ENCODE data around the gene BBOF1.

DNA sequence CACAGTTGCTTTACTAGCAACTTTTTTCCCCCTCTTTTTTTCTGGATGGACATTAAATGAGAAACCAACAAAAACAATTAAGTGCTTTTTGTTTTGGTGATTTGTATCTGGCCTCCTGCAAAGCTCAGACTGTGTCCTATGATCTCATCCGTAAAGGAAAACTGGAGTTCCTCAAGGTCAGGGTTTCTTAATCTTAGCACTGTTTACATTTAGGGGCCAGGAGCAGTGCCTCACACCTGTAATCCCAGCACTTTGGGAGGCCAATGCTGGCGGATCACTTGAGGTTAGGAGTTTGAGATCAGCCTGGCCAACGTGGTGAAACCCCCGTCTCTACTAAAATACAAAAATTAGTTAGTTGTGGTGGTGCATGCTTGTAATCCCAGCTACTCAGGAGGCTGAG lies 28.1 kb upstream of the BBOF1 start:
- no peak for TF ChIP-seq POLR2A (IDR thresholded peaks at IDR 0.05; ENCODE audit: low read depth, low read length)
- TF ChIP-seq TAF1 (IDR thresholded peaks at IDR 0.05; ENCODE audit: borderline replicate concordance, low read depth, low read length): no peak
- TF ChIP-seq POLR2AphosphoS5 (IDR thresholded peaks at IDR 0.05; ENCODE audit: low read depth, low read length): no peak
